Measurements from ENCODE around the gene DCUN1D3. TPM values are rescaled to one million over a fixed set of nuclear protein-coding genes. Genes with fewer than 3 reads are reported as not detected.
A peak's percentile ranks its signal among the peaks of the same experiment; 100 is the strongest.

The DCUN1D3 gene
- total RNA-seq, 1 experiment from 2014 or later: 16.1 TPM

DNA sequence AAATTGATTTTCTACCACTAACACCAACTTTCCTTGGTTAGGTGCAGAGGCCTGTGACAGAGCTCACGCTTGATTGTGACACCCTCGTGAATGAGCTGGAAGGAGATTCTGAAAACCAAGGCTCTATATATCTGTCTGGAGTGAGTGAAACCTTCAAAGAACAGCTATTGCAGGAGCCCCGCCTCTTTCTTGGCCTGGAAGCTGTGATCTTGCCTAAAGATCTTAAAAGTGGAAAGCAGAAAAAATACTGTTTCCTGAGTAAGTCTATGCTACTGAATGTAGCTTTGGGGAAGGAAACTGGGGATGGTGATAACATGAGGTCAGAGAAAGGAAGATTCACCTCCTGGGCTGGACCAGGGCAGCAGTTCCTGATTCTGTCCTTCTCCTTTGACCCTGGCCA lies 55.6 kb downstream of the DCUN1D3 start:
- no peak overlapping the region for H3K4me3 Mint-ChIP-seq
- TF ChIP-seq, protein P1, sequence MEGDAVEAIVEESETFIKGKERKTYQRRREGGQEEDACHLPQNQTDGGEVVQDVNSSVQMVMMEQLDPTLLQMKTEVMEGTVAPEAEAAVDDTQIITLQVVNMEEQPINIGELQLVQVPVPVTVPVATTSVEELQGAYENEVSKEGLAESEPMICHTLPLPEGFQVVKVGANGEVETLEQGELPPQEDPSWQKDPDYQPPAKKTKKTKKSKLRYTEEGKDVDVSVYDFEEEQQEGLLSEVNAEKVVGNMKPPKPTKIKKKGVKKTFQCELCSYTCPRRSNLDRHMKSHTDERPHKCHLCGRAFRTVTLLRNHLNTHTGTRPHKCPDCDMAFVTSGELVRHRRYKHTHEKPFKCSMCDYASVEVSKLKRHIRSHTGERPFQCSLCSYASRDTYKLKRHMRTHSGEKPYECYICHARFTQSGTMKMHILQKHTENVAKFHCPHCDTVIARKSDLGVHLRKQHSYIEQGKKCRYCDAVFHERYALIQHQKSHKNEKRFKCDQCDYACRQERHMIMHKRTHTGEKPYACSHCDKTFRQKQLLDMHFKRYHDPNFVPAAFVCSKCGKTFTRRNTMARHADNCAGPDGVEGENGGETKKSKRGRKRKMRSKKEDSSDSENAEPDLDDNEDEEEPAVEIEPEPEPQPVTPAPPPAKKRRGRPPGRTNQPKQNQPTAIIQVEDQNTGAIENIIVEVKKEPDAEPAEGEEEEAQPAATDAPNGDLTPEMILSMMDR (conservative IDR thresholded peaks at IDR 0.05): no peak
- peak overlapping the region in 1 of 3 experiments; percentile 60; a peak in 1 of 7 replicates for H3K27ac Mint-ChIP-seq

More for the DNA sequence above, 55.6 kb downstream of the DCUN1D3 start:
- H2AFZ ChIP-seq (ENCODE audit: low read length): no peak overlapping the region
- H3K27ac ChIP-seq (ENCODE audit: insufficient read length, low read depth, low read length): no peak overlapping the region
- H4K5ac ChIP-seq (ENCODE audit: insufficient read length, low read depth, low read length): no peak overlapping the region
- H3K9ac ChIP-seq (ENCODE audit: extremely low read depth, insufficient read length, low read length): no peak overlapping the region
- H3K4me2 ChIP-seq (ENCODE audit: insufficient read depth, insufficient read length, low read length): no peak overlapping the region
- H3T11ph ChIP-seq (ENCODE audit: low read length): no peak overlapping the region
- no peaks in the 10 kb centered on the region for H3K23me2 ChIP-seq (ENCODE audit: insufficient read length, low read depth, low read length, poor library complexity, severe bottlenecking)
- H3K4me1 ChIP-seq (ENCODE audit: insufficient read depth, low read length): no peaks in the 10 kb centered on the region
- H3K9me3 ChIP-seq (ENCODE audit: control insufficient read depth, low read depth, low read length): no peaks in the 10 kb centered on the region
- H4K20me1 ChIP-seq (ENCODE audit: control insufficient read depth, insufficient read depth, insufficient read length): no peaks in the 10 kb centered on the region
- H3K27me3 Mint-ChIP-seq (ENCODE audit: low read depth): no peaks in the 10 kb centered on the region
- no peak overlapping the region for H2BK5ac ChIP-seq (ENCODE audit: insufficient read length, low read length)
- H3K23ac ChIP-seq (ENCODE audit: insufficient read length, low read depth, low read length): no peak overlapping the region
- no peaks in the 10 kb centered on the region for H3K27me3 ChIP-seq (ENCODE audit: insufficient read depth, low read length)
- H4K8ac ChIP-seq (replicated peaks; ENCODE audit: insufficient read length, low read depth, low read length): no peak overlapping the region
- no peaks in the 10 kb centered on the region for H3K79me1 ChIP-seq (ENCODE audit: insufficient read depth, low read depth, low read length, poor library complexity, severe bottlenecking)
- no peaks in the 10 kb centered on the region for H3K79me2 ChIP-seq (ENCODE audit: insufficient read depth, low read length)
- no peak for DNase-seq
- no peak overlapping the region for H2BK15ac ChIP-seq (ENCODE audit: low read depth, low read length)
- H2BK20ac ChIP-seq (ENCODE audit: low read depth, low read length, poor library complexity, severe bottlenecking): no peak overlapping the region
- no peaks in the 10 kb centered on the region for H3K4me1 Mint-ChIP-seq
- no peak overlapping the region for H2AK5ac ChIP-seq (ENCODE audit: insufficient read length, low read length)
- H3K9me3 Mint-ChIP-seq: no peaks in the 10 kb centered on the region
- no peak overlapping the region for H2BK12ac ChIP-seq (ENCODE audit: insufficient read length, low read depth, low read length)
- no peak overlapping the region for H3K14ac ChIP-seq (ENCODE audit: insufficient read depth, low read length)
- H3K36me3 Mint-ChIP-seq (ENCODE audit: insufficient read depth in 1 of 3, low read depth in 3 of 3): peaks cover 6 to 41% (median 23%) of the 10 kb centered on the region in 3 experiments
- WGBS (ENCODE audit: extremely low coverage, insufficient read length, low lambda C conversion rate): no CpG with 5 or more reads among the region's 3 CpGs
- no peak overlapping the region for H4K91ac ChIP-seq (ENCODE audit: insufficient read length, low read depth, low read length)
- no peak overlapping the region for H3K18ac ChIP-seq (ENCODE audit: insufficient read length, low read depth, low read length)
- no peak overlapping the region for H3K4ac ChIP-seq (ENCODE audit: low read depth, low read length)
- H2BK120ac ChIP-seq (ENCODE audit: low read depth, low read length, poor library complexity, severe bottlenecking): no peak overlapping the region
- no peak overlapping the region for H3K56ac ChIP-seq (ENCODE audit: insufficient read length, low read depth, low read length)
